Measurements from ENCODE around the gene DUSP22.

The DUSP22 gene

GRCh38 chr6:338815-339262, 46.6 kb downstream of the DUSP22 start:
- no peak for DNase-seq (ENCODE audit: low read depth in 2 of 2)

GRCh38 chr6:339480-339879, 47.2 kb downstream of the DUSP22 start:
- DNase-seq (ENCODE audit: low read depth in 2 of 2), result no peak

GRCh38 chr6:340186-340955, 48.1 kb downstream of the DUSP22 start:
- no peak for DNase-seq (ENCODE audit: low read depth in 2 of 2)

GRCh38 chr6:340991-341827, 48.9 kb downstream of the DUSP22 start:
- no peak for DNase-seq (ENCODE audit: low read depth in 2 of 2)

GRCh38 chr6:341914-342831, 49.9 kb downstream of the DUSP22 start:
- DNase-seq (ENCODE audit: low read depth in 2 of 2), result no peak

GRCh38 chr6:342832-343179, 50.5 kb downstream of the DUSP22 start:
- DNase-seq (ENCODE audit: low read depth in 2 of 2), result no peak

GRCh38 chr6:343226-343935, 51.1 kb downstream of the DUSP22 start:
- no peak for DNase-seq (ENCODE audit: low read depth in 2 of 2)

GRCh38 chr6:343960-344815, 51.9 kb downstream of the DUSP22 start:
- DNase-seq (ENCODE audit: low read depth in 2 of 2), result no peak

GRCh38 chr6:344816-345340, 52.6 kb downstream of the DUSP22 start:
- no peak for DNase-seq (ENCODE audit: low read depth in 2 of 2)

GRCh38 chr6:345747-346385, 53.6 kb downstream of the DUSP22 start:
- no peak for DNase-seq (ENCODE audit: low read depth in 2 of 2)

GRCh38 chr6:346386-347030, 54.2 kb downstream of the DUSP22 start:
- no peak for DNase-seq (ENCODE audit: low read depth in 2 of 2)

- no peak for DNase-seq (ENCODE audit: low read depth in 2 of 2)
Measured at GRCh38 chr6:347232-347631, 54.9 kb downstream of the DUSP22 start.

GRCh38 chr6:347951-348859, 55.9 kb downstream of the DUSP22 start:
- no peak for DNase-seq (ENCODE audit: low read depth in 2 of 2)

GRCh38 chr6:348860-349396, 56.6 kb downstream of the DUSP22 start:
- DNase-seq (ENCODE audit: low read depth in 2 of 2), result no peak

GRCh38 chr6:349491-349921, 57.2 kb downstream of the DUSP22 start:
- no peak for DNase-seq (ENCODE audit: low read depth in 2 of 2)

GRCh38 chr6:350371-350770, 58.1 kb downstream of the DUSP22 start:
- DNase-seq (ENCODE audit: low read depth in 2 of 2), result no peak

- no peak for DNase-seq (ENCODE audit: low read depth in 2 of 2)
Measured at GRCh38 chr6:351011-351866, 59.0 kb downstream of the DUSP22 start.
